NCI-H1436 (cell line): ENCODE data around the gene PIH1D1.

ENCODE experiments used
- DNase-seq: peaks from one replicate; lab custom pipeline; 2025; lab: John Stamatoyannopoulos, UW

Gene PIH1D1

DNA sequence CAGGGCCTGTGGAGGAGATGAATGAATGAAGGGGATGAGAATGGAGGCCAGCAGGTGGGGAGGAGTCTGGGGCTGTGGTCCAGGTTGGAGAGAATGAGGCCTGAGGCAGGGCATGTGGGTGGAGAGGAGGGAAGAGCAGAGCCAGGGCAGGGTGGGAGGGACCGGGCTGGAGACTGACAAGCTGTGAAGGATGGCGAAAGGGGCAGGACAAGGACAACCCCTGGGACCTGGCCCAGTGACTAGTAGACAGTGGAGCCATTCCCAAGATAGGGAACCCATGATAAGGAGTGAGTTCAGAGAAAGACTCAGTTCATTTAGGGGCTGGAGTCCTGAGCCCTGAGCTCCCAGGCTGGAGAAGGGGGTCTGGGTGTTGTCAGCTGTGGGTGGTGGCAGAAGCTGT is 31.4 kb downstream of the PIH1D1 start:
- no peak for DNase-seq

DNA sequence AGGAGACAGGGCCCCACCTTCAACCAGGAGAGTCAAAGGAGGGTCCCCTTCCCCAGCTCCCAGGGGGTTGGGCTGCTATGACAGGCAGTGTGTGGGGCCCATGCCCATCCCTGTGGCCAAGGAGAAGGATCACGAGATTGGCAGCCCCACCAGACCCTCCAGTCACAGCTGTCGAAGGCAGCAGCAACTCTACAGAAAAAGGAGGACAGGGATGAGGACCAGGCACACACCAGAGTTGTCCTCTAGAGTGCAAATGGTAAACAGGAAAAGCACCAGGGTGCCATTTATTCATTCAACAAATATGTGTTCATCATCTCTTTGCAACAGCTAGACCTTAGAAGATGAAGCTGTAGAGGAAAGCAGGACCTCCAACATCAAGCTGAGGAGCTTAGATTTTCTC is 32.4 kb downstream of the PIH1D1 start:
- DNase-seq, result no peak

DNA sequence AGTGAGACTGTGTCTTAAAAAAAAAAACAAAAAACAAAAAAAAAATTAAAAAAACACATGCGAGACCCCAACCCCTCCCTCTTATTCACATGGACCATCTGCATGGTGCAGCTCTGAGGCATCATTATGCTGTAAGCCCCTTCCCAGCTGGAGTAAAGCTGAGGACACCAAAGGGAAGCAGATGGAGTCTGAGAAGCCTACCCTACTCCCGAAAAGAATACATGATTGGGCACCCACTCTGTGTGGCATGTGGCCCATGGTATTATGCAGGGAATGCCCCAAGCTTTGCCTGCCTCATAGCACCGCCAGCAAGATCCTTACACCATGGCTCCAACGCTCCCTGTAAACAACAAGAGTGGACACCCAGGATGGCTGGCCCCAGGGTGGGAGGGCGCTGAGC is 33.1 kb downstream of the PIH1D1 start:
- no peak for DNase-seq

DNA sequence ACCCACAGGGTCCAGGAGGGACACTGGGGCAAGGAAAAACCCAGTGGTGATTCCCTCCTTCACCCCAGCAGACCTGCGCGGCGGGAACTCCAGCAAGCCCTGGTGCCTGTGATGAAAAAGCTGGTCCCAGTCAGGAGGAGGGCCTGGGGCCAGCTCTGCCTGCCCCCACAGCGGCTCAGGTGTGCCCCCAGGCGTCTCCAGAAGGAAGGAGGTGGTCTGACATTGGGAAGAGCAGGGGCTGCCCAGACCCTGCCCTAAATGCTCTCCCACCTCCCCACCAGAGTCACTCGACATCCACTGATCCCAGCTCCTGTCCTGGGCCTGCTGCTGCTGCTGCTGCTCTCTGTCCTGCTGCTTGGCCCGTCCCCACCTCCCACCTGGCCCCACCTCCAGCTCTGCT is 34.5 kb downstream of the PIH1D1 start:
- DNase-seq, result no peak

DNA sequence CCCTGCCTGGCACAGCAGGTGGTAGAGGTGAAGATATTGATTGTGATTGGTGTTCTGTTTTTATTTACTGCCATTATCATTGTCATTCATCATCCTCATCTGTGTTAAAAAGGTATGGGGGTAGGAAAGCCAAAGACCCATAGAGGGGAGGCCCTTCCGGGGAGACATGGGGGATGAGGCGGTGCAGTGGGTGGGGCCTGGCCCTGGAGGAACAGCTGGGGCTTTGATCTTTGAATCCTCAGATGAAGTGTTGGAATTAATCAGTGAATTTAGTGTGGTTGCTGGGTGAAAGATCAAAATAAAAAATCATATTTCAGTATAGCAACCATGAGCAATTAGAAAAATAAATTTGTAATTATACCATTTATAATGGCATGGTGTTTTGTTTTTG is 35.8 kb downstream of the PIH1D1 start:
- DNase-seq, result no peak

DNA sequence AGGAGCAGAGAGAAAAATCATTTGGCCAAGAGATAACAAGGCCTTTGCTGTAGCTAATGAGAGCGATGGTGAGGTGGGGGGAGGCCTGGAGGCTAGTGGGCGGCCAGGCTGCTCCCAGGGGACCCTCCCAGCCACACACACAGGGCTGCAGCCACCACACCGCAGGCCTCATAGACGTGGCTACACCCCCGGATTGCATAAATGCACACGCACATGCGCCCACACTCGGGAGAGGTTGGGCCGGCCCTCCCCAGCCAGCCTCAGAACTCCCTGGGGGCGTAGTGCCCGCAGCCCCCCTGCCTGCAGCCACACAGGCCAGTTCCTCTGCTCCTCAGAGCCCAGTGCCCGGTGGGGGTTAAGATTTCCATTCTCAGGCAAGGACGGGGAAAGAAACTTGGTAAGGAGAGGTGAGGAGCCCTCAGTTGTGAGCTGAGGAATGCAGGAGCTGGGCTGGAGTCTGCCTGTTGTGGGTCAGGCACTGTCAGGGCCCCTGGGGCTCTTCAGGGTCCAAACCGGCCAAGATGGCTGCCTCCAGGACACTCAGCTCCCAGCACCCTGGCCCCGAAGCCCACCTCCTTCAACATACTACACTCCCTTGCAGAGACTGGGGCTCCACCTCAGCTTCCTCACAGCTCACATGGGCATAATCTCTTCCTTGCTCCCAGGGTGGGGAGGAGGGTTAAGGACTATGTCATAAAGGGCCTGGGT is 36.4 kb downstream of the PIH1D1 start:
- no peak for DNase-seq

DNA sequence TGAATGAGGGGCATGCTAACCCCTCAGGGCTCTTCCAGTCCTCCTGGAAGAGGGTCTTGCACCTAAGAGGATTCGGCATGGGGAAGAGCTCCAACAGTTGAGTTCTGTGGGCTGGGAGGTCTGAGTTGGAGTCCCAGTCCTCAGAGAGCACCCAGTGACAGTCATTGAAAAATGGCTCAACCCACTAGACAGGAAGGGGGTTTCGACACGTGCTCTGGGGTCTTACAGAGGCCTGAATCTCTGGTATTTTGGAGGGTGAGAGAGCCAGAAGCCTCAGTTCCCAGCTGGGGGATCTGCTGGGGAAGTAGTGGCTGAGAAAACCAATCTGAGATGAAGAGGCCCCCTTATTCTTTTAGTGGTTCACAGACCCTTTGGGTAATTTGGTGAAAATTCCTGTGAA is 37.4 kb downstream of the PIH1D1 start:
- no peak for DNase-seq

DNA sequence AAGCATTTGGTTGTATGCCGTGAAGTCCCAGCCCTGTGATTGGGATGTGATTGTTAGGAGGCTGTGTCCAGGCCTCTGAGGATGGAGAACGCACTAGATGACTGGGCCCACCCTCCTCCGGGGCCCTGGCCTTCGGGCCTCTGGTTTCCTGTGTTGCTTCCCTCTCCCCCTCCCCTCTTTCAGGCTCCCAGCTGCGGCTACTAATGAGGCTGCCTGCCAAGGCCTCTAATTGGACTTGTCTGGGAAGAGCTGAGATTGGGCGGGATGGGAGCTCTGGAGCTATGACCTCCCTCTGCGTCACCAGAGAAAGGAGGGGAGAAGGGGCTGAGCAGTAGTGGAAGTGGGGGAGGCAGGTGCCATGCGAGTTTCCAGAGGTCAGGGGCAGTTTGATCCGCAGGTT is 38.3 kb downstream of the PIH1D1 start:
- DNase-seq, result no peak

DNA sequence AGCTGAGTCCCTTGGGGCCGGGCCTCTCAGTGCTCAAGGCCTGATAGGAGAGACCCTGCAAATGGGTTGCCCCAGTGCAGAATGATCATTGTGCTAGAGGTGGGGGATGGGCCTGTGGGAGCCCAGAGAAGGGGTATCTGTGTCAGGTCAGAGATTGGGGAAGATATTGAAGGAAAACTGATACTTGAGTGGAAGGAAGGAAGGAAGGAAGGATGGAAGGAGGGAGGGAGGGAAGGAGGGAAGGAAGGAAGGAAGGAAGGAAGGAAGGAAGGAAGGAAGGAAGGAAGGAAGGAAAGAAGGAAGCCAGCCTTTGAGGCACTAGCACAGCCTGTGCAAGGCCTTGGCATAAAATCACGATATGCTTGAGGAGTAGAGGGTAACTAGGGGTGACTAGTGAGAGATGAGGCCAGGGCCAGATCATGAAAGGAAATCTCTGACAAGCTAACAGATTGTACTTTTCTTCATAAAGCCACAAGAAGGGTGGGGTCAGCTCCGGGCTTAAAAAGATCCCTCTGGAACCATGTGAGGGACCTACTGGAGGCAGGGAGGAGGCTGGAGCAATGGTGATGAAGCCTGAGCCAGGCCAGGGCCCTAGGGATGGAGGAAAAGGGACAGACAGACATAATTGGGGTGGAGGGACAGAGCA is 39.8 kb downstream of the PIH1D1 start:
- no peak for DNase-seq

DNA sequence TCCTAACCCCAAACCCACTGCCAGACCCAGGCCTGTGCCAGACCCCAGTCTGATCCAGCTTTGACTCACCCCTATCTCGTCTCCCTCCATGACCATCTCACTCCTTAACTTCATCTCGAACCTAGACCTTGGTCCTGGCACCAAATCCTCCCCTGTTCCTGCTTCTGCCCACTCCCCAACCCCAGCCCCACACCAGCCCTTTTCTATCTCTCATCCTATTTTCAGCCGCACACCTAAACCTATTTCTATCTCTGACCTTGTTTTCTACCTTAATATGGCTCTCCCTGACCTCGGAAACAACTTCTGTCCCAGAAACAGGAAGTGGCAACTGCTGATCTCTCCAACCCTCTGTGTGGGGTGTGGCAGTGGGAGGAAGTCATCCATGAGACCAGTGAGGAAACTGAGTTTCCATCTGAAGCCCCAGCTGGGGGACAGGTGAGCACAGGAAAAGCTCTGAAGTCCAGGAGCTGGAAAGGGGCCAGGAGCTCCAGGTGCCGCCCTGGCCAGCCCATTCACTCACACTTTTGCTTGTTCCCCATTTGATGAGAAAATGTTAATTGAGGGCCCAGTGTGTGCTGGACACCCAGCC is 42.1 kb downstream of the PIH1D1 start:
- DNase-seq, result no peak

DNA sequence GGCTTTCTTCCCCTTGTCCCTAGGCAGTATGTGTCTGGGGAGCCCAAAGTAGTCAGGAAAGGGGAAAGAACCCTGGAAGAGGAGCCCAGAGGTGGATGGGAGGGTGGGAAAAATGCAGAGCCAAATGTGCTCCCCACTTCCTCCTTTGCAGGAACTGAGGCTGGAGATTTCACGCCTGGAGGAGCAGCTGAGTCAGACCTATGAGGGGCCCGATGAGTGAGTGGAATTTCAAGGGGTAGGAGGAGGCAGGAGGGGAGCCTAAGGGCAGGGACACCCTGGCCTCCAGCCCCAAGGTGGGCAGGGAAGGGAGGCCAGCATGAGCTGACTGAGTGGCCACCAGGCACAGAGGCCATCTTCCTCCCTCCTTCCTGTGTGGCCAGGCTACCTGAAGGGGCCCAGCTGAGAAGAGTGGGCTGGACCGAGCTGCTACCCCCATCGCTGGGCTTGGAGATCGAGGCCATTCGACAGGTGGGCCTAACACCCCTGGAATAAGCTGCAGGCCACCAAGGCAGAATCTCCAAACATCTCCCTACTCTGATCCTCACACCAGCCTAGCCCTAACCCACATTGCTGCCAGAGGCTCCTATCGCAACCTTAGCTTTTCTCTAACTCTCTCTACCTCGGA is 42.7 kb downstream of the PIH1D1 start:
- no peak for DNase-seq

DNA sequence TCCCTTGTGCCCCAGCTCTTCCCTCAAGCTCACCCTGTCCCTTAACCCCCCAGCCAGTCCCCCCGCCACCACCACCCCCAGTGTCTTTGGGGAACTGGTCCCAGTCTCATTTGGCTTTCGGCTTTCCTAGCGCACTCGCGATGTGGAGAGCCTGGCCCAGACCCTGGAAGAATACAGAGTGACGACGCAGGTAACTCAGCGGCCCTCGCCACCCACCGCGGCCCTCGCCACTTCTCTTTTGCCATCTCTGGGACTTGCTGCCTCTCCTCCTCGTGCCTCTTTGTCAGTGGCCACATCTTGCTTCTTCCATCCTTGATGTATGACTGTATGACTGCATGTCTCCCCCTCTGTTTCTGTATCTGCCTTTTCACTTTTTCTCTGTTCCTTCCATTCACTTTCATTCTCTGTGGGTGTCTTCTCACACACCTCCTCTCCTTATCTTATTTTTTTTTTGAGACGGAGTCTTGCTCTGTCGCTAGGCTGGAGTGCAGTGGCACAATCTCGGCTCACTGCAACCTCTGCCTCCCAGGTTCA is 44.1 kb downstream of the PIH1D1 start:
- DNase-seq, result no peak

DNA sequence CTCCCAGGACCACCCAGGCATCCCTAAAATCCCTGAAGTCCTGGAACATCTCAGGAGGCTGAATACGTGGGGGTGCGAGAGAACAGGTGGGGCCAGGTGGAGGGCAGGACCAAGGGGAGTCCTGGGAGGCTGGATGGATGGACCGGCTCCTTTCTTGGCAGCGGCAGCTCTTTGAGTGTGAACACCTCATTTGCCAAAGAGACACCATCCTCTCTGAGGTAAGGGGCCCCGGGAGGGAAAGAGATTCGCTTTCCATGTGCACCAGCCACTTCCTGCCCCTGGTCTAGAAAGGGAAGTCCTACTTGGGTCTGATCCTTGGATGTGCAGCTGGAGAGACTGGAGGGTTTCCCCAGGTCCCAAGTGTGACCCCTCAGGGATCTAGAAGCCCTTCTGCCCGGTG is 44.5 kb downstream of the PIH1D1 start:
- DNase-seq, result no peak

DNA sequence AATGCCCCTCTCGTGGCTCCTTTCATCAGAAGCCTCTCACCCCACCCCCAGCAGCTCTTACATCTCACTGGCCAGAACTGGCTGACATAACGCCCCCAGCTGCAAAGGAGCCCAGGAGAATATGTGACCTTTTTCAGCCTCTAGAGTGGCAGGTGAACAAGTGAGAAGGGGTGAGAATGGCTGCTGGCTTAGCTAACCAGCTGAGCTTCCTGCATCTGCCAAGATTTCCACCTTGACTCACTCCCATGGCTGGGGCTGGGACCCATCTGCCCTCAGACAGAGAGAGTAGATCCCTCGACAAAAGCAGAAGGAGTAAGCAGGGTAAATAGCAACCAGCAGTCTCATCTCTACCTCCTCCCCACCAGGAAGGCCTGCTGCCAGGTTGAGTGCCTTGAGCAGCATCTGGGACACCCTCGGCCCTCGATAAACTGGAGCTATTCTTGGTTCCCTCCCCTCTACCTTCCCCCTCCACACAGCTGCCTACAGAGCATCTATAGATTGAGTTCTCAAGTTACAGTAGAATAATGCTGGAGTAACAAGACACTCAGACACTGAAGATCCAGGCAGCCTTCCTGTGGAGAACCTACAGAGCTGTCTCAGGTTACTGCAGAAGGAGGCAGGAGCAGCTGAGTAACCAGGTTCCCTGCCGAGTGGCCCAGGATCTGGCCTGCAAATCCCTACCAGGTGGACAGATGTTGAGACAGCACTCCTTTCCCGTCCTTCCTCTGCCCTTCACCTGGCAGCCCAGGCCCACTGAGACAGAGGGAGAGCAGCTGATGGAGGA is 48.0 kb downstream of the PIH1D1 start:
- peak; percentile 84 for DNase-seq

DNA sequence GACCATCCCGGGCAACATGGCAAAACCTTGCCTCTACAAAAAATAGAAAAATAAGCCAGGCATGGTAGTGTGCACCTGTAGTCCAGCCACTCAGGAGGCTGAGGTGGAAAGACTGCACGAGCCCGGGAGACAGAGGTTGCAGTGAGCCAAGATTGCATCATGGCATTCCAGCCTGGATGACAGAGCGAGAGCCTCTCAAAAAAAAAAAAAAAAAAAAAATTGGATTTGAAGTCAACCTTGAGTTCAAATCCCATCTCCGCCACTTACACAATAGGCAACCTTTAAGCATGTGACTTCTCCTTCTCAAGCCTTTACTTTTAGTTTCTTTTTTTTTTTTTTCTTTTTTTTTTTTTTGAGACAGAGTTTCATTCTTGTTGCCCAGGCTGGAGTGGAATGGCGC is 51.6 kb downstream of the PIH1D1 start:
- no peak for DNase-seq

DNA sequence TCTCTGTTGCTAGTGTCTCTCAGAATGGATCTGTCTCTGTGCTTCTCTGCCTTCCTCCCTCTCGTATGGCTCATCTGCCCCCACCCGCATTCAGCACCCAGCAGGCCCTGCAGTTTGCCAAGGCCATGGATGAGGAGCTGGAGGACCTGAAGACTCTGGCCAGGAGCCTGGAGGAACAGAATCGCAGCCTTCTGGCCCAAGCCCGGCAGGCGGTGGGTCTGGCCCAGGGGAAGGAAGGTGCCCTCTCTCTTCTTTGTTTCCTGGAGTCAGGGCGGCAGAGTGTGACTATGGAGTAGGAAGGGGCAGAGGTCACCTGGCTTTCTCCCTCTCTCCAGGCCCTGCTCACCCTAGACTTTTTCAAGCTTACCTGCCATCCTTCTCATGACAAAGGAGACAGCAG is 52.7 kb downstream of the PIH1D1 start:
- DNase-seq, result no peak

DNA sequence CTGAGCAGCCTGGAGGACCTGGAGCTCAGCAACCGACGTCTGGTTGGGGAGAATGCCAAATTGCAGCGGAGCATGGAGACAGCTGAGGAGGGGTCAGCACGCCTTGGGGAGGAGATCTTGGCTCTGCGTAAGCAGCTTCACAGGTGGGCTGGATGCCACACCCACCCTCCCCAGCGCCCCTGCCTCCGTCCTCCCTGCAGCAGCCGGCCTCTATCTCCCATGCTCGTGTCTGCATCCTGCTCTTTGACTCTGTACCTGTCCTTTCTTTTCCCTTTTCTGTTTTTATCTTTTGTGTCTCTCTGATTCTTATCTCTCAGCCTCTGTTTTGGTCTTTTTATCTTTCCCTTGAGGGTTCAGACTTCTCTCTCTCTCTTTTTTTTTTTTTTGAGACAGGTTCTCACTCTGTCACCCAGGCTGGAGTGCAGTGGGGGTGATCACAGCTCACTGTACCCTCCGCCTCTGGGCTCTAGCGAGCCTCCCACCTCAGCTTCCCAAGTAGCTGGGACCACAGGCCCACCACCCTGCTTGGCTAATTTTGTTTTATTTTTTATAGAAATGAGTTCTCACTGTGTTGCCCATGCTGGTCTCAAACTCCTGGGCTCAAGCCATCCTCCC is 53.5 kb downstream of the PIH1D1 start:
- DNase-seq, result no peak

DNA sequence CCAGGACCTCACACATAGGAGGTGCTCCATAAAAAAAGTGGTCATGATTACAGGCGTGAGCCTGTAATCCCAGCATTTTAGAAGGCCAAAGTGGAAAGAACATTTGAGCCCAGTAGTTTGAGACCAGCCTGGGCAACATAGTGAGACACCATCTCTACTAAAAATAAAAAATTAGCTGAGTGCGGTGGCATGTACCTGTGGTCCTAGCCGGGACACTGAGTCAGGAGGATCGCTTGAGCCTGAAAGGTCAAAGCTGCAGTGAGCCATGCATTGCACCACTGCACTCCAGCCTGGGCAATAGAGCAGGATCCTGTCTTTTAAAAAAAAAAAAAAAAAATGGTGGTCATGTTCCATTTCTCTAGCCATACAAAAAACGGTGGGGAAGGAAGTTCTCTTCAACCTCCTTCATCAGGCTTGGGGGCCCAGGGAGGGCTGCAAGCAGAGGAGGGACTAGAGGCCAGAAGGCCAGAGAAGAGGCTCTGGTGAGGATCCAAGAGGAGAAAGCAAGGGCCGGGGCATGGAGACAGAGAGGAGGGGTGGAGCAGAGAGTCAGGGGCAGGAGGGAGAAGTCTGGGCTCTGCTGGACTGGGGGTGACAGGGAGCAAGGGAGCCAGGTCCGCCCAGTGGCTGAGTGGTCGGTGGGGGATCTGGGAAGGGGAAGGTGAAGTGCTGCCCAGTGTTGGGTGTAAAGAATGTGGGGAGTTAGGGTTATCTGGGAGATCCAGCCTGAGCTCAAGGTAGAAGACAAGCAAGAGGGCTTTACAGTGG is 54.7 kb downstream of the PIH1D1 start:
- no peak for DNase-seq
